ENCODE data around the gene SSC5D. TPM values are rescaled to one million over a fixed set of nuclear protein-coding genes. Genes with fewer than 3 reads are reported as not detected.
A peak's percentile ranks its signal among the peaks of the same experiment; 100 is the strongest.

Gene SSC5D
- total and polyA plus RNA-seq, 9 of the 15 experiments (the other 6 are each of a cell fraction or from before 2014, with no cell fraction given), result 0.04 to 0.71 (median 0.14) TPM; not detected in 2

GRCh38 chr19:55486971-55487923, 989 bp upstream of the SSC5D start (continued):
- TF ChIP-seq SMARCA4 (IDR thresholded peaks at IDR 0.05), result peak; percentile 53; the same call in 1 of the 2 replicates
- no peak for TF ChIP-seq NKRF (IDR thresholded peaks at IDR 0.05; ENCODE audit: borderline replicate concordance)
- no peak for TF ChIP-seq MECOM (CRISPR knock-in tag; IDR thresholded peaks at IDR 0.05)
- TF ChIP-seq RHOXF2B (CRISPR knock-in tag; conservative IDR thresholded peaks at IDR 0.05), result no peak
- TF ChIP-seq POLR3G (IDR thresholded peaks at IDR 0.05; ENCODE audit: extremely low read depth, insufficient read length, insufficient replicate concordance), result no peak
- TF ChIP-seq E2F6 (IDR thresholded peaks at IDR 0.05; ENCODE audit: borderline replicate concordance in 1 of 2, extremely low read depth in 1 of 2, insufficient read depth in 1 of 2, insufficient read length in 1 of 2, low read depth in 1 of 2, low read length in 1 of 2, poor library complexity in 1 of 2, severe bottlenecking in 1 of 2), result no peak
- TF ChIP-seq TRIM24 (IDR thresholded peaks at IDR 0.05), result no peak
- TF ChIP-seq SMARCC2 (IDR thresholded peaks at IDR 0.05; ENCODE audit: low read depth), result peak; percentile 33; the same call in 1 of the 2 replicates
- no peak for TF ChIP-seq COPS2 (conservative IDR thresholded peaks at IDR 0.05)
- TF ChIP-seq HDAC1 (IDR thresholded peaks at IDR 0.05), result 0 out of 4 replicates have a peak, but pooled peaks of 1 of the 2 experiments have one; percentile 26
- no peak for TF ChIP-seq POLR2B (IDR thresholded peaks at IDR 0.05; ENCODE audit: low read depth, partially characterized antibody)
- TF ChIP-seq USF1 (CRISPR knock-in tag; IDR thresholded peaks at IDR 0.05), result peak; percentile 27; the same call in 1 of the 2 replicates
- no peak for TF ChIP-seq CSDE1 (IDR thresholded peaks at IDR 0.05)
- TF ChIP-seq POLR2AphosphoS5 (IDR thresholded peaks at IDR 0.05; ENCODE audit: control insufficient read depth, insufficient read depth, low read depth, low read length), result no peak
- no peak for TF ChIP-seq IRF1 (CRISPR knock-in tag; IDR thresholded peaks at IDR 0.05; ENCODE audit: borderline replicate concordance)
- no peak for TF ChIP-seq ZKSCAN8 (CRISPR knock-in tag; IDR thresholded peaks at IDR 0.05)
- TF ChIP-seq CREB1 (IDR thresholded peaks at IDR 0.05), result no peak
- TF ChIP-seq CREB1 (CRISPR knock-in tag; IDR thresholded peaks at IDR 0.05), result peak; percentile 33; the same call in 1 of the 2 replicates
- no peak for TF ChIP-seq ZBTB43 (CRISPR knock-in tag; IDR thresholded peaks at IDR 0.05)
- TF ChIP-seq RBFOX2 (IDR thresholded peaks at IDR 0.05; ENCODE audit: low read depth, low read length), result 0 out of 2 replicates have a peak, but pooled peaks have one; percentile 4
